GM23248 (cell line): ENCODE results near the gene COL9A1. TPM values are rescaled to one million over a fixed set of nuclear protein-coding genes. Genes with fewer than 3 reads are reported as not detected.

Source experiments
- DNase-seq: peaks from one replicate; pipeline ENCODE4 v3.0.0-alpha.2; 2015
- H2AFZ ChIP-seq: fragments of 200-600 bp; sonication (generic); 2 replicates; pipeline ENCODE4 v1.6.1; 2016; ENCODE audit warnings: antibody characterized with exemption
- H3F3A ChIP-seq: fragments of 200-600 bp; sonication (generic); 2 replicates; pipeline ENCODE4 v1.6.1; 2016; ENCODE audit warnings: mild to moderate bottlenecking, antibody characterized with exemption, mixed run types; ENCODE audit not compliant: insufficient read depth
- H3K27ac ChIP-seq: fragments of 200-600 bp; sonication (generic); 2 replicates; pipeline ENCODE4 v1.5.1; 2016; ENCODE audit warnings: mild to moderate bottlenecking
- H3K27me3 ChIP-seq: fragments of 200-600 bp; sonication (generic); replicated peaks from 2 replicates; pipeline ENCODE4 v1.6.1; 2016; ENCODE audit warnings: mild to moderate bottlenecking; ENCODE audit not compliant: insufficient read depth
- H3K36me3 ChIP-seq: fragments of 200-600 bp; sonication (generic); 2 replicates; pipeline ENCODE4 v1.6.1; 2016; ENCODE audit warnings: low read depth, mild to moderate bottlenecking
- H3K4me1 ChIP-seq: fragments of 200-600 bp; sonication (generic); 2 replicates; pipeline ENCODE4 v1.6.1; 2016; ENCODE audit warnings: mild to moderate bottlenecking; ENCODE audit not compliant: insufficient read depth
- H3K4me2 ChIP-seq: fragments of 200-600 bp; sonication (generic); one replicate; pipeline ENCODE4 v1.6.1; 2016; ENCODE audit warnings: mild to moderate bottlenecking; ENCODE audit not compliant: unreplicated experiment
- H3K4me3 ChIP-seq: fragments of 200-600 bp; sonication (generic); 2 replicates; pipeline ENCODE4 v1.5.1; 2016; ENCODE audit warnings: mild to moderate bottlenecking
- H3K79me2 ChIP-seq: fragments of 200-600 bp; sonication (generic); 2 replicates; pipeline ENCODE4 v1.6.1; 2016; ENCODE audit warnings: mild to moderate bottlenecking; ENCODE audit not compliant: insufficient read depth
- H3K9ac ChIP-seq: fragments of 200-600 bp; sonication (generic); 2 replicates; pipeline ENCODE4 v1.6.1; 2016; ENCODE audit warnings: mild to moderate bottlenecking
- H3K9me2 ChIP-seq: fragments of 200-600 bp; sonication (generic); 2 replicates; pipeline ENCODE4 v1.6.1; 2016; ENCODE audit warnings: mixed run types, mild to moderate bottlenecking, moderate library complexity; ENCODE audit not compliant: insufficient read depth
- H3K9me3 ChIP-seq: fragments of 200-600 bp; sonication (generic); one replicate; pipeline ENCODE4 v1.6.1; 2017; ENCODE audit warnings: low read depth
- H4K20me1 ChIP-seq: fragments of 200-600 bp; sonication (generic); 2 replicates; pipeline ENCODE4 v1.6.0; 2016; ENCODE audit not compliant: insufficient read depth
- EZH2 ChIP-seq: fragments of 200-600 bp; sonication (generic); IDR thresholded peaks from 2 replicates; pipeline ENCODE4 v1.6.1; 2018; ENCODE audit warnings: antibody characterized with exemption, mild to moderate bottlenecking; ENCODE audit not compliant: insufficient read depth, poor library complexity, severe bottlenecking
- EZH2phosphoT487 ChIP-seq: fragments of 200-600 bp; sonication (generic); IDR thresholded peaks from 2 replicates; pipeline ENCODE4 v1.6.1; 2018; ENCODE audit warnings: antibody characterized with exemption, moderate library complexity, mild to moderate bottlenecking, low read depth; ENCODE audit not compliant: insufficient read depth
- WGBS, 2 experiments: methylation state at CpG; one replicate each; pipeline ENCODE4 v1.1.6; 2015 to 2017; ENCODE audit warnings: low lambda C conversion rate in 2 of 2, low coverage in 1 of 2; ENCODE audit errors: missing lambda C conversion rate in 2 of 2; 5-methylcytosine and 5-hydroxymethylcytosine counted together
- in situ Hi-C: fragments of 300-500 bp; cut with MboI; formaldehyde crosslinking; loops from 2 replicates; pipeline ENCODE4 v1.15.0; 2020
- polyA plus RNA-seq: library from polyadenylated mRNA; unstranded; fragments of >200 nt; fragmentation: Nextera tagmentation; extraction: Ambion mirVana; gene quantifications from 2 replicates; pipeline ENCODE4 v1.2.1, GENCODE V29; 2016
- total RNA-seq: library from RNA; depleted of rRNA; stranded (reverse); fragments of >200 nt; shearing (Covaris generic); gene quantifications from 2 replicates; pipeline ENCODE4 v1.2.3, GENCODE V29; 2014

COL9A1 gene
- total and polyA plus RNA-seq, 2 experiments from 2014 or later = not detected

DNA sequence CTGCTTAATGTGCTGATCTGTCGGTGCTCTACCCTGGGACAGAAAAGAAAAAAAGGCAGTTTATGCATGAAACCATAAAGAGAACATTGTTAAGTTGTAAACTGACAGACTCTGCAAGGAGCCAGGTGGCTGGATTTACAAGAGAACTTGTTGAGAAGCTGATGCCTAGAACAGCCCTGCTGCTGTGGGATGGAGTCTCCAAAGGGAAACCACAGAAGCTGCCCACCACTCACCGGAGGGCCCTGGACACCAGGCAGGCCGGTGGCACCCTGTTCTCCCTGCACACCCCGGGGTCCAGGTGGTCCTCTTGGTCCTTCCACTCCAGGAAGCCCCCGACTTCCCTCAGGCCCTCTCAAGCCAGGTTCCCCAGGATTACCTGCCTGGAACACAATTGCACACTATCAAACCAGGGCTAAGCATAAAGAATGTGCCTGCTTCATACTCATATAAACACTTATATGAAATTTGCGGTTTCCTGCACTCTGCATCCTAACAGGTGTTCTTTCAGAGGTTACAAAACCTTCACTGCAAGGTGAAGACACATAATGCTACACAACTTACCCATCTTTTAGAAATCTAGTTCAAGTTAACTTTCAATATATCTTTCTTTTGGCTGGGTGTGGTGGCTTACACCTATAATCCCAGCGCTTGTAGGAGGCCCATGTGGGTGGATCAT, 68.2 kb downstream of the COL9A1 start:
- no peaks in the 10 kb centered on the region for H3K4me1 ChIP-seq
- no peaks in the 10 kb centered on the region for H3K36me3 ChIP-seq
- H3K9ac ChIP-seq = no peak overlapping the region
- in situ Hi-C loops = no loop called here
- no peak overlapping the region for H3K27ac ChIP-seq
- no peaks in the 10 kb centered on the region for H3K79me2 ChIP-seq
- H4K20me1 ChIP-seq = no peaks in the 10 kb centered on the region
- H3K4me2 ChIP-seq = no peak overlapping the region
- 43% methylated on average over 7 of the region's 7 CpGs for WGBS, 2 experiments
- no peak for DNase-seq
- TF ChIP-seq EZH2phosphoT487 (no peak), EZH2 (no peak)
- no peak overlapping the region for H2AFZ ChIP-seq
- no peak overlapping the region for H3K4me3 ChIP-seq
- H3K9me3 ChIP-seq = no peaks in the 10 kb centered on the region
- no peaks in the 10 kb centered on the region for H3K9me2 ChIP-seq
- H3K27me3 ChIP-seq = peaks cover 5% of the 10 kb centered on the region; the same call in 1 of the 2 replicates
- H3F3A ChIP-seq = no peaks in the 10 kb centered on the region

DNA sequence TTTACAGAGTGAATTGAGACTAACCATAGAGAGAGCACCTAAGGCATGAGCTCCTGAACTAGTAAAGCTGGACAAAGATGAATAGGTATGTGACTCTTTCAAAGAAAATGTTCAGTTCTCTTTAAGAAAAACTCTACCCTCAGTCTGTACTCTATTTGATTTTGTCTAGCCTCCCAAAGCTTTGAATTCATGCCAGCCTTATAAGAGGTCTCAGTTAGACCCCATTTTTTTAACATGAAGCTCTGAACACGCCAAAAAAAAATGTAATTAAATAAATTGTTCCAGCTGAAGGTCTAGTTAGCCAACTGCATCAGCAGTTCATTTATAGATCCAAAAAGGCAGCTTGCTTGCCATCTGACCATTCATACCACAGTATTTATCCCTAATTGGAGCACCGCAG, 71.6 kb downstream of the COL9A1 start:
- no peaks in the 10 kb centered on the region for H3K79me2 ChIP-seq
- TF ChIP-seq EZH2 (no peak), EZH2phosphoT487 (no peak)
- H3K4me2 ChIP-seq = no peak overlapping the region
- no peak overlapping the region for H2AFZ ChIP-seq
- in situ Hi-C loops = no loop called here
- WGBS, 2 experiments = 0 to 5% methylated on average over 2 of the region's 2 CpGs
- H3K9me3 ChIP-seq = no peaks in the 10 kb centered on the region
- no peak overlapping the region for H3K27ac ChIP-seq
- no peaks in the 10 kb centered on the region for H3K9me2 ChIP-seq
- H3K4me3 ChIP-seq = no peak overlapping the region
- H3K4me1 ChIP-seq = no peaks in the 10 kb centered on the region
- no peak for DNase-seq
- H4K20me1 ChIP-seq = no peaks in the 10 kb centered on the region
- H3F3A ChIP-seq = no peaks in the 10 kb centered on the region
- no peaks in the 10 kb centered on the region for H3K36me3 ChIP-seq
- H3K9ac ChIP-seq = no peak overlapping the region
- H3K27me3 ChIP-seq = 0 out of 2 replicates have a peak, but pooled peaks cover 8% of the 10 kb centered on the region

DNA sequence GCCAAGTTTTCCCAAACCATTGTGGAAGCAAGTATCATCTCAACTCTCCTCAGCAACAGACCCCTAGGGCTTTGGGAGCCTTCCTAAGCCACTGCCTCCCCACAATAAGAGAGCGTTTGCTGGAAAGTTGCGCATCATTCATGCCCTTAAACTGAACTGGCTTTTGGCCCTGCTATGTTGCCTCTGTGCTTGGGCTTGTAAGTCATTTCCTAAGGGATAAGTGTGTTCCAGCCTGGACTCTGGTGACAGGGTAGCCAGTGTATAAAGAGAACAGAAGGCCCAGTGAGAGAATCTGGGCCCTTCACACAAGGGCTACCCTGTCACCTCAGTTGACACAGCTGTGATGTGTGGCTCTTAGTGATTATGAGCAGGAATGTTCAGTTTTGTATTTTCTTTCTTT, 77.8 kb downstream of the COL9A1 start:
- Histone ChIP-seq H3K4me2 (no peak overlapping the region), H3K4me1 (no peaks in the 10 kb centered on the region), H3K9me2 (no peaks in the 10 kb centered on the region), H3K27ac (no peak overlapping the region), H3K79me2 (no peaks in the 10 kb centered on the region), H2AFZ (no peak overlapping the region), H3K9ac (no peak overlapping the region), H3K9me3 (no peaks in the 10 kb centered on the region), H3K27me3 (0 out of 2 replicates have a peak, but pooled peaks cover 20% of the 10 kb centered on the region), H3K36me3 (no peaks in the 10 kb centered on the region), H3F3A (no peaks in the 10 kb centered on the region), H4K20me1 (no peaks in the 10 kb centered on the region), H3K4me3 (no peak overlapping the region)
- no peak for TF ChIP-seq EZH2
- TF ChIP-seq EZH2phosphoT487 = no peak
- DNase-seq = no peak
- in situ Hi-C loops = no loop called here
- 2 to 15% methylated on average over 2 of the region's 2 CpGs for WGBS, 2 experiments

DNA sequence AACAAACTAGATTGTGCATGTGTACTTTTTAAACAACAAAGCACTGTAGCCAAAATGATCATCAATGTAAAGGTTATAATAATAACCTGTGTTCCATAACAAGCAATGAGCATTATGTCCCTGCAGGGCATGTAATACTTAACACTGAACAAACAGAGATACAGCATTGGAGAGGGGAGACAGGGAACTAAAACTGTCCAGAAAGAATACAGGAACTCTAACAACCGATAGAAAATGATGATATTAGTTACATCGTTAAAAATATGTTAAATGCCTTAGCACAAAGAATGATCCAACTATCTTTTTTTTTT, 80.5 kb downstream of the COL9A1 start:
- Histone ChIP-seq H3K9me3 (no peaks in the 10 kb centered on the region), H3K79me2 (no peaks in the 10 kb centered on the region), H3F3A (no peaks in the 10 kb centered on the region), H3K4me1 (no peaks in the 10 kb centered on the region), H3K4me2 (no peak overlapping the region), H2AFZ (no peak overlapping the region), H3K9me2 (no peaks in the 10 kb centered on the region), H4K20me1 (no peaks in the 10 kb centered on the region), H3K27ac (no peak overlapping the region), H3K9ac (no peak overlapping the region), H3K4me3 (no peak overlapping the region), H3K36me3 (no peaks in the 10 kb centered on the region), H3K27me3 (peaks cover 17% of the 10 kb centered on the region; the same call in 1 of the 2 replicates)
- no peak for DNase-seq
- in situ Hi-C loops = no loop called here
- TF ChIP-seq EZH2 (no peak), EZH2phosphoT487 (no peak)
- 52% methylated on average over 2 of the region's 2 CpGs for WGBS, 2 experiments
